Prostate gland (tissue), 2 donors: ENCODE measurements around the gene SYNJ2. TPM values are rescaled to one million over a fixed set of nuclear protein-coding genes. Genes with fewer than 3 reads are reported as not detected.

Experiments used
- DNase-seq: peaks from one replicate; pipeline ENCODE4 v3.0.0-alpha.2; 2019; ENCODE audit warnings: low spot score
- H3K27ac ChIP-seq, 2 donors: fragments of 200-600 bp; sonication (generic); 2 replicates each; pipeline ENCODE4 v1.5.1; 2017 to 2019
- H3K27me3 ChIP-seq: fragments of 200-600 bp; sonication (generic); replicated peaks from 2 replicates; pipeline ENCODE4 v1.5.1; 2019; ENCODE audit not compliant: insufficient read depth
- H3K36me3 ChIP-seq, 2 donors: fragments of 200-600 bp; sonication (generic); 1 replicate in 1 of 2; 2 replicates in 1 of 2; pipeline versions ENCODE4 v1.5.1 to v1.8.1; 2017 to 2019
- H3K4me1 ChIP-seq: fragments of 200-600 bp; sonication (generic); replicated peaks from 2 replicates; pipeline ENCODE4 v1.5.1; 2019
- H3K4me3 ChIP-seq, 2 donors: fragments of 200-600 bp; sonication (generic); 2 replicates each; pipeline ENCODE4 v1.5.1; 2017 to 2019
- H3K9me3 ChIP-seq: fragments of 200-600 bp; sonication (generic); 2 replicates; pipeline ENCODE4 v1.5.1; 2017
- POLR2A ChIP-seq: fragments of 450-650 bp; IDR thresholded peaks from one replicate; pipeline ENCODE4 v1.6.1; 2016; ENCODE audit warnings: antibody characterized with exemption, mild to moderate bottlenecking
- POLR2AphosphoS5 ChIP-seq: sonication (generic); formaldehyde crosslinking; IDR thresholded peaks from one replicate; pipeline ENCODE4 v1.6.1; 2017; ENCODE audit warnings: antibody characterized with exemption
- WGBS: methylation state at CpG from one replicate; pipeline ENCODE4 v1.1.5; 2018; 5-methylcytosine and 5-hydroxymethylcytosine counted together
- intact Hi-C: fragments of 100-400 bp; cut with DNase I; formaldehyde crosslinking; loops from one replicate; pipeline ENCODE4 v1.14.2; 2022
- total RNA-seq, 2 donors: library from RNA; depleted of rRNA; stranded (reverse); fragments of >200 nt; gene quantifications; one replicate each; pipeline ENCODE4 v1.1.0, GENCODE V29; 2016
- TF ChIP-seq, protein P1 (sequence below), 4 experiments: fragments of 200-600 bp in 2 of 4; fragments of 450-650 bp in 2 of 4; sonication (generic) in 2 of 4; IDR thresholded peaks; 1 replicate in 3 of 4; 2 replicates in 1 of 4; pipeline ENCODE4 v1.5.1; 2016 to 2019; ENCODE audit warnings: antibody characterized with exemption in 4 of 4, mild to moderate bottlenecking in 2 of 4, moderate library complexity in 2 of 4

The SYNJ2 gene
- total RNA-seq, 2 donors from 2014 or later = 19.7 to 19.9 TPM

DNA sequence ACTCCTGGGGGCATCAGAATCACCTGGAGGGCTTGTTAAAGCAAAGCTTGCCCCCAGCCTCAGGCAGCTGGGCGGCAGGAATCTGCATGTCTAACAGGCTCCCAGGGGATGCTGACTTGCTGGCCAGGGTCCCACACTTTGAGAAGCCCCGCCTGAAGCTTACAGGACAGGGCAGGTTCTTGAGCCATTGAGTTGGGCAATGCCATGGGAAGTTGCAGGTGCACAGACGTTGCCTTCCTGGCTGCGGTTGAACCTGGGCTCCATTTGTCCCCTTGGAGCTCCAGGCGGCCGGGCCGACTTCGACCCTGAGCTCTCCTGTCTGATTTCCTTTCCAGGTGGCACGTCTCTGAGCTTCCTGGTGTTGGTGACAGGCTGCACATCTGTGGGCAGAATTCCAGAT is 46.8 kb downstream of the SYNJ2 start:
- Histone ChIP-seq H3K36me3 (peaks cover 0 to 3% of the 10 kb centered on the region in 2 donors), H3K27ac (no peak overlapping the region), H3K4me3 (no peak overlapping the region), H3K4me1 (no peaks in the 10 kb centered on the region), H3K27me3 (no peaks in the 10 kb centered on the region), H3K9me3 (no peaks in the 10 kb centered on the region)
- intact Hi-C loops = no loop called here
- 70% methylated on average over 9 of the region's 9 CpGs for WGBS
- no peak for DNase-seq
- TF ChIP-seq POLR2AphosphoS5 (no peak), POLR2A (no peak)
- TF ChIP-seq, protein P1, sequence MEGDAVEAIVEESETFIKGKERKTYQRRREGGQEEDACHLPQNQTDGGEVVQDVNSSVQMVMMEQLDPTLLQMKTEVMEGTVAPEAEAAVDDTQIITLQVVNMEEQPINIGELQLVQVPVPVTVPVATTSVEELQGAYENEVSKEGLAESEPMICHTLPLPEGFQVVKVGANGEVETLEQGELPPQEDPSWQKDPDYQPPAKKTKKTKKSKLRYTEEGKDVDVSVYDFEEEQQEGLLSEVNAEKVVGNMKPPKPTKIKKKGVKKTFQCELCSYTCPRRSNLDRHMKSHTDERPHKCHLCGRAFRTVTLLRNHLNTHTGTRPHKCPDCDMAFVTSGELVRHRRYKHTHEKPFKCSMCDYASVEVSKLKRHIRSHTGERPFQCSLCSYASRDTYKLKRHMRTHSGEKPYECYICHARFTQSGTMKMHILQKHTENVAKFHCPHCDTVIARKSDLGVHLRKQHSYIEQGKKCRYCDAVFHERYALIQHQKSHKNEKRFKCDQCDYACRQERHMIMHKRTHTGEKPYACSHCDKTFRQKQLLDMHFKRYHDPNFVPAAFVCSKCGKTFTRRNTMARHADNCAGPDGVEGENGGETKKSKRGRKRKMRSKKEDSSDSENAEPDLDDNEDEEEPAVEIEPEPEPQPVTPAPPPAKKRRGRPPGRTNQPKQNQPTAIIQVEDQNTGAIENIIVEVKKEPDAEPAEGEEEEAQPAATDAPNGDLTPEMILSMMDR (IDR thresholded peaks at IDR 0.05) = no peak

DNA sequence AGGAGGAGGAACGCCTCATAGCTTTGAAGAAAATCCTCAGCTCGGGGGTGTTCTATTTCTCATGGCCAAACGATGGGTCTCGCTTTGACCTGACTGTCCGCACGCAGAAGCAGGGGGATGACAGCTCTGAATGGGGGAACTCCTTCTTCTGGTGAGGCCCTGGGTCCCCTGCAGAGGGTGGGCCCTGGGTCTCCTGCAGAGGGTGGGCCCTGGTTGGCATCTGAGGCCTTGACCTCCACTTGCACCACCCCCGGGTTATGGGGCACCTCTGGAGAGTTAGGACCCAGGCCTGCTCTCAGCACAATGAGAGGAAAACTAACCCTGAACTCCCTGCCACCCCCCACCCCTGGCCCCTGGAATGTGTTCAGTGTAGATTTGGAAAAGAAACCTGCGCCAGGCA is 47.2 kb downstream of the SYNJ2 start:
- Histone ChIP-seq H3K4me3 (no peak overlapping the region), H3K9me3 (no peaks in the 10 kb centered on the region), H3K27me3 (no peaks in the 10 kb centered on the region), H3K4me1 (no peaks in the 10 kb centered on the region), H3K27ac (no peak overlapping the region), H3K36me3 (peaks cover 0 to 6% of the 10 kb centered on the region in 2 donors)
- intact Hi-C loops = no loop called here
- TF ChIP-seq POLR2AphosphoS5 (no peak), POLR2A (no peak)
- TF ChIP-seq, protein P1 (IDR thresholded peaks at IDR 0.05) = no peak
- WGBS = 96% methylated on average over 8 of the region's 8 CpGs
- DNase-seq = no peak

DNA sequence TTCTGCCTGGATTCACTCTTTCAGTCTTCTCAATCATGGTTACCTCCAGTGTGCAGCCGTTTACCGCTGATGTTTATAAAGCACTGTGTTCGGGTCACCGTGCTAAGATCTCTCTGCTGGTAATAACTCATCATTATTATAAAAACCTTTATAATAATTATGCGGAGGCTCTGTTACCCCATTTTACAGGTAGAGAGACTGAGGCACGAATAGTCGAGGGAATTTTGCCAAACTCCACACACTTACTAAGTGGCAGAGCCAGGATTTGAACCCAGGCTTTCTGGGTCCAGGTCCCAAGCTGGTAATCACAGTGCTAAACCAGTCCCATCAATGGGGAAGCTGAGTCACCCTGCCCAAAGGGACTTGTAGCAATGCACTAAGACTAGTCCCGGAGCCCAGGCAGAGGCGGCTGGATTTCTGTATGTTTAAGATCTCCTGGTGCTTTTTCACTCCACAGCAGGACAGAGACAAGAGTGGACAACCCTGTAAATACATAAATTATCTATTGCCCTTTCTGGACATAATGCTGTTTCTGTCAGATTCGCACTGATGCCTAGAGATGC is 48.1 kb downstream of the SYNJ2 start:
- Histone ChIP-seq H3K27me3 (no peaks in the 10 kb centered on the region), H3K9me3 (no peaks in the 10 kb centered on the region), H3K27ac (no peak overlapping the region), H3K36me3 (peaks cover 0 to 6% of the 10 kb centered on the region in 2 donors), H3K4me1 (no peaks in the 10 kb centered on the region), H3K4me3 (no peak overlapping the region)
- no peak for DNase-seq
- intact Hi-C loops = no loop called here
- 97% methylated on average over 10 of the region's 10 CpGs for WGBS
- no peak for TF ChIP-seq POLR2A
- TF ChIP-seq, protein P1 (IDR thresholded peaks at IDR 0.05) = no peak
- TF ChIP-seq POLR2AphosphoS5 = no peak

DNA sequence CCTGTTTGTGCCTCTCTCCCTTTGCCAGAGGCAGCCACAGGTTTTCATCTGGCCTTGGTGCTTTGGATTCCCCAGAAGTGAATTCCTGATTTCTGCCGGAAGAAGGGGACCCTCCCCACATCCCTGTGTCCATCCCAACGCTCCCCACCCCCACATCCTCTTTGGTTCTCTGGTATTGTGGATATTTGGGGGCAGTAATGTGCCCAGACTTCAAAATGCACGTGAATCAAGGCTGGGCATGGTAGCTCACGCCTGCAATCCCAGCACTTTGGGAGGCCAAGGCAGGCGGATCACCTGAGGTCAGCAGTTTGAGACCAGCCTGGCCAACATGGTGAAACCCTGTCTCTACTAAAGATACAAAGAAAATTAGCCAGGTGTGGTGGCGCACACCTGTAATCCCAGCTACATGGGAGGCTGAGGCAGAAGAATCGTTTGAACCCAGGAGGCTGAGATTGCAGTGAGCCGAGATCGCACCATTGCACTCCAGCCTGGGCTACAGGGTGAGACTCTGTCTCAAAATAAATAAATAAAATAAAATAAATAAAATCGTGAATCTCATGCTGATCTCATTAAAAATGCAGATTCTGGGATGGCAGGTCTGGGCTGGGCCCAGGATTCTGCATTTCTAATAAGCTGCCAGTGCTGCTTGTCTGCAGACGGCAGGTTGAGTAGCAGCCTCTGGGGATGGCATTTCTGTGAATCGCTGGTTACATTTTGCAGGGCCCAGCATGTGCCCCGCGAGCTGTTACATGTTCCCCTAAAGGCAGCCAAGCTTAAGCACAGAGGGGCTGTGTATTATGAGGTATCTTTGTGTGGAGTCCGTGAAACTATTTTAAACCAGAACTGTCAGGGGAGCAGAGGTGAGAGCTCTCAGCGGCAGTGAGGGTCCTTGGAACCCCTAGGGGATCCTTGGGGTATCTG is 49.0 kb downstream of the SYNJ2 start:
- no peaks in the 10 kb centered on the region for H3K4me1 ChIP-seq
- 80% methylated on average over 16 of the region's 16 CpGs for WGBS
- intact Hi-C loops = no loop called here

More for the DNA sequence above, 49.0 kb downstream of the SYNJ2 start:
- H3K9me3 ChIP-seq = no peaks in the 10 kb centered on the region
- TF ChIP-seq, protein P1 (IDR thresholded peaks at IDR 0.05) = no peak
- TF ChIP-seq POLR2A (no peak), POLR2AphosphoS5 (no peak)
- no peak overlapping the region for H3K4me3 ChIP-seq
- no peak for DNase-seq
- H3K27ac ChIP-seq = no peak overlapping the region
- H3K27me3 ChIP-seq = no peaks in the 10 kb centered on the region
- H3K36me3 ChIP-seq = peaks cover 0 to 6% of the 10 kb centered on the region in 2 donors
